ENCODE results near the gene GATAD2A. TPM values are rescaled to one million over a fixed set of nuclear protein-coding genes. Genes with fewer than 3 reads are reported as not detected.

Gene GATAD2A
- total and polyA plus RNA-seq, 2 donors from 2014 or later, result 18.0 to 91.0 TPM

DNA sequence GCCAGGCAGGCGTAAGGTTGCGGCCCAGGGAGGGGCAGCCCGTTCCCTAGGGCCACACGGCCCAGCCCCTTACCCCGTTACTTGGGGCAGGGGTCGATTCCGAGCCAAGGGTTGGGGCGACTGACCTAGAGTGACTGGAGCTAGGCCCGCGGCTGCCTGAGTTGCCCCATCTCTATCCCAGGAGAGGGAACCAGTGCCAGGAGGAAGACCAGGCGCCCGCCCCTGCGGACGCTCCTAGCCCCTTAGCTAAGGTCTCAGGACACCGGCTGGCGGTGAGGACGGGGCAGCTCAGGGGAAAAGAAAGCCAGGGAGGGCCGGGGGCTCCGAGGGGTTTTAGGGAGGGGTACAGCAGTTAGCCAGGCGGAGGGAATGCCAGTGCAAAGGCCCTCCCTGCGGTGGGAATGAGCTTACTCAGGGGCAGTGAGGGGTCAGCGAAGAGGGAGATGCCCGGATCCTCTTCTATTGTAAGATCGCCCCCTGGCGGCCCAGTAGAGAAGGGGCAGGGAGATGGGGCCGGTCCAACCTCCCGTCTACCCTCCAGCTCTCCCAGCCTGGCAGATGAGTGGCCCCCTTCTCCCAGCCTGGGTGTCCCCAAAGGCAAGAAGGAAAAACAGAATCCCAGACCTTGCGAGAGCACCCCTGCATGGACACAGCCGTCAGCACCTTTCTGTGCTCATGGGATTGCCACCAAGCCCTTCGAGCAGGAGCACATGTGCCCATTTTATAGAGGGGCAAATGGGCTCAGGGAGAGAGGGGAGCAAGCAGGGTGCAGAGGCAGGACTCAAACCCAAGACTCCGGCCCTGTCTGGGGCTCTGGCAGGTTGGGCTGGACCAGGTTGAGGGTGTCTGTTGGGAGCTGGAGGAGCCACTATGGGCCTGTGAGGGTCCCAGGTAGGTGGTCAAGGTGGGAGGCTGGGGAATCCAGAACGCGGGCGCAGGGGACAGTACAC lies 148.9 kb downstream of the GATAD2A start:
- Histone ChIP-seq H3K27me3 (ENCODE audit: control insufficient read depth, insufficient read depth, low read length) (no peaks in the 10 kb centered on the region), H3K9me3 (ENCODE audit: control insufficient read depth in 2 of 3, insufficient read depth in 1 of 3, low read length in 3 of 3) (no peaks in the 10 kb centered on the region), H3K4me1 (ENCODE audit: control insufficient read depth in 2 of 3, insufficient read depth in 2 of 3, low read depth in 1 of 3, low read length in 3 of 3) (no peaks in the 10 kb centered on the region), H3K4me3 (ENCODE audit: low read length in 3 of 3) (no peak overlapping the region), H3K36me3 (ENCODE audit: control insufficient read depth in 2 of 3, insufficient read depth in 3 of 3, low read length in 3 of 3) (no peaks in the 10 kb centered on the region), H3K9ac (ENCODE audit: low read length in 3 of 3) (no peak overlapping the region), H3K27ac (ENCODE audit: low read depth in 2 of 2, low read length in 2 of 2) (no peak overlapping the region)
- DNase-seq (peak in 2 of 5 donors; percentile 40 to 69), FAIRE-seq (no peak)
- intact Hi-C loops (cut with DNase I), result no loop called here
- TF ChIP-seq, protein P1, sequence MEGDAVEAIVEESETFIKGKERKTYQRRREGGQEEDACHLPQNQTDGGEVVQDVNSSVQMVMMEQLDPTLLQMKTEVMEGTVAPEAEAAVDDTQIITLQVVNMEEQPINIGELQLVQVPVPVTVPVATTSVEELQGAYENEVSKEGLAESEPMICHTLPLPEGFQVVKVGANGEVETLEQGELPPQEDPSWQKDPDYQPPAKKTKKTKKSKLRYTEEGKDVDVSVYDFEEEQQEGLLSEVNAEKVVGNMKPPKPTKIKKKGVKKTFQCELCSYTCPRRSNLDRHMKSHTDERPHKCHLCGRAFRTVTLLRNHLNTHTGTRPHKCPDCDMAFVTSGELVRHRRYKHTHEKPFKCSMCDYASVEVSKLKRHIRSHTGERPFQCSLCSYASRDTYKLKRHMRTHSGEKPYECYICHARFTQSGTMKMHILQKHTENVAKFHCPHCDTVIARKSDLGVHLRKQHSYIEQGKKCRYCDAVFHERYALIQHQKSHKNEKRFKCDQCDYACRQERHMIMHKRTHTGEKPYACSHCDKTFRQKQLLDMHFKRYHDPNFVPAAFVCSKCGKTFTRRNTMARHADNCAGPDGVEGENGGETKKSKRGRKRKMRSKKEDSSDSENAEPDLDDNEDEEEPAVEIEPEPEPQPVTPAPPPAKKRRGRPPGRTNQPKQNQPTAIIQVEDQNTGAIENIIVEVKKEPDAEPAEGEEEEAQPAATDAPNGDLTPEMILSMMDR (IDR thresholded peaks at IDR 0.05; ENCODE audit: borderline replicate concordance, extremely low read depth, insufficient read depth), result peak; percentile 39

DNA sequence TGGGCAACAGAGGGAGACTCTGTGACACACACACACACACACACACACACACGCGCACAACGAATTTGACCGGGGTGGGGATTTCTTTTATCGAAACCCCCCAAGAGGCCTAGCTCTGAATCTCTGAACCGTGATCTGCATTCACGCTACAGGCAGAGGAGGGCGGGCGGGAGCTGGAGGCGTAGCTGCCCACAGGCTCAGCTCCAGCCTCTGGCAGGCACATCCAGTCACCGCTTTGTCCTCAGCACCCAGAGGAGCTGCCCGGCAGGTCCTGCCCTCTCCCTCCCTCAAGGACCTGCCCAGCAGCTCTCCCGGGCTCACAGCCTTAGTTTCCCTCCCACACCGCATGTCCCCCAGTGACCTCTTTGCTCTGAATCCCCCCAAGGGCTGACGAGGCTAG lies 152.6 kb downstream of the GATAD2A start:
- no peak for FAIRE-seq
- Histone ChIP-seq H3K27me3 (ENCODE audit: control insufficient read depth, insufficient read depth, low read length) (no peaks in the 10 kb centered on the region), H3K4me1 (ENCODE audit: control insufficient read depth in 2 of 3, insufficient read depth in 2 of 3, low read depth in 1 of 3, low read length in 3 of 3) (no peaks in the 10 kb centered on the region), H3K4me3 (ENCODE audit: low read length in 3 of 3) (no peak overlapping the region), H3K36me3 (ENCODE audit: control insufficient read depth in 2 of 3, insufficient read depth in 3 of 3, low read length in 3 of 3) (no peaks in the 10 kb centered on the region), H3K9ac (ENCODE audit: low read length in 3 of 3) (no peak overlapping the region), H3K27ac (ENCODE audit: low read depth in 2 of 2, low read length in 2 of 2) (no peak overlapping the region), H3K9me3 (ENCODE audit: control insufficient read depth in 2 of 3, insufficient read depth in 1 of 3, low read length in 3 of 3) (no peaks in the 10 kb centered on the region)
- no peak for DNase-seq
- intact Hi-C loops (cut with DNase I), result no loop called here
- TF ChIP-seq, protein P1 (IDR thresholded peaks at IDR 0.05; ENCODE audit: borderline replicate concordance, extremely low read depth, insufficient read depth), result no peak

Small RNAs within 50 kb of the gene (microRNA-seq; reads per million reads assigned to microRNA genes)
- not detected for gene MIR640

Other genes with a start within 250 kb of the GATAD2A start
- 3.4 TPM for gene MEF2B, start 235.4 kb upstream of the GATAD2A start, total RNA-seq
- gene MEF2B, start 235.4 kb upstream of the GATAD2A start, polyA plus RNA-seq (ENCODE audit: insufficient read depth, low read depth, low replicate concordance), result 0.47 TPM
- 42.2 TPM for gene BORCS8, start 213.5 kb upstream of the GATAD2A start, total RNA-seq
- 51.7 TPM for gene BORCS8, start 213.5 kb upstream of the GATAD2A start, polyA plus RNA-seq (ENCODE audit: insufficient read depth, low read depth, low replicate concordance)
- 70.7 TPM for gene RFXANK, start 213.4 kb upstream of the GATAD2A start, total RNA-seq
- 133 TPM for gene RFXANK, start 213.4 kb upstream of the GATAD2A start, polyA plus RNA-seq (ENCODE audit: insufficient read depth, low read depth, low replicate concordance)
- gene NR2C2AP, start 202.3 kb upstream of the GATAD2A start, total RNA-seq, result 15.5 TPM
- 13.5 TPM for gene NR2C2AP, start 202.3 kb upstream of the GATAD2A start, polyA plus RNA-seq (ENCODE audit: insufficient read depth, low read depth, low replicate concordance)
- 0.13 TPM for gene NCAN, start 193.7 kb upstream of the GATAD2A start, total RNA-seq
- gene NCAN, start 193.7 kb upstream of the GATAD2A start, polyA plus RNA-seq (ENCODE audit: insufficient read depth, low read depth, low replicate concordance), result not detected
- 1.5 TPM for gene TM6SF2, start 132.4 kb upstream of the GATAD2A start, total RNA-seq
- gene TM6SF2, start 132.4 kb upstream of the GATAD2A start, polyA plus RNA-seq (ENCODE audit: insufficient read depth, low read depth, low replicate concordance), result 10.1 TPM
- gene SUGP1, start 85.2 kb upstream of the GATAD2A start, total RNA-seq, result 53.1 TPM
- gene SUGP1, start 85.2 kb upstream of the GATAD2A start, polyA plus RNA-seq (ENCODE audit: insufficient read depth, low read depth, low replicate concordance), result 34.7 TPM
- gene MAU2, start 84.8 kb upstream of the GATAD2A start, total RNA-seq, result 69.8 TPM
- gene MAU2, start 84.8 kb upstream of the GATAD2A start, polyA plus RNA-seq (ENCODE audit: insufficient read depth, low read depth, low replicate concordance), result 12.3 TPM
- 3.7 TPM for gene TSSK6, start 109.9 kb downstream of the GATAD2A start, total RNA-seq
- gene TSSK6, start 109.9 kb downstream of the GATAD2A start, polyA plus RNA-seq (ENCODE audit: insufficient read depth, low read depth, low replicate concordance), result 1.4 TPM
- gene NDUFA13, start 110.5 kb downstream of the GATAD2A start, total RNA-seq, result 328 TPM
- 627 TPM for gene NDUFA13, start 110.5 kb downstream of the GATAD2A start, polyA plus RNA-seq (ENCODE audit: insufficient read depth, low read depth, low replicate concordance)
- gene YJEFN3, start 123.2 kb downstream of the GATAD2A start, total RNA-seq, result 3.7 TPM
- gene YJEFN3, start 123.2 kb downstream of the GATAD2A start, polyA plus RNA-seq (ENCODE audit: insufficient read depth, low read depth, low replicate concordance), result 3.1 TPM
- 0.41 TPM for gene CILP2, start 132.6 kb downstream of the GATAD2A start, total RNA-seq
- gene CILP2, start 132.6 kb downstream of the GATAD2A start, polyA plus RNA-seq (ENCODE audit: insufficient read depth, low read depth, low replicate concordance), result not detected
- gene PBX4, start 213.0 kb downstream of the GATAD2A start, total RNA-seq, result 5.7 TPM
- 3.9 TPM for gene PBX4, start 213.0 kb downstream of the GATAD2A start, polyA plus RNA-seq (ENCODE audit: insufficient read depth, low read depth, low replicate concordance)
- gene LPAR2, start 222.5 kb downstream of the GATAD2A start, total RNA-seq, result 10.4 TPM
- gene LPAR2, start 222.5 kb downstream of the GATAD2A start, polyA plus RNA-seq (ENCODE audit: insufficient read depth, low read depth, low replicate concordance), result 5.6 TPM
- 18.8 TPM for gene GMIP, start 238.0 kb downstream of the GATAD2A start, total RNA-seq
- 3.3 TPM for gene GMIP, start 238.0 kb downstream of the GATAD2A start, polyA plus RNA-seq (ENCODE audit: insufficient read depth, low read depth, low replicate concordance)

Data from kidney (tissue), 14 donors.